ENCODE results near the gene CUBN. TPM values are rescaled to one million over a fixed set of nuclear protein-coding genes. Genes with fewer than 3 reads are reported as not detected.

CUBN gene
- total RNA-seq, 2 experiments from 2014 or later: 0.80 to 0.81 TPM

DNA sequence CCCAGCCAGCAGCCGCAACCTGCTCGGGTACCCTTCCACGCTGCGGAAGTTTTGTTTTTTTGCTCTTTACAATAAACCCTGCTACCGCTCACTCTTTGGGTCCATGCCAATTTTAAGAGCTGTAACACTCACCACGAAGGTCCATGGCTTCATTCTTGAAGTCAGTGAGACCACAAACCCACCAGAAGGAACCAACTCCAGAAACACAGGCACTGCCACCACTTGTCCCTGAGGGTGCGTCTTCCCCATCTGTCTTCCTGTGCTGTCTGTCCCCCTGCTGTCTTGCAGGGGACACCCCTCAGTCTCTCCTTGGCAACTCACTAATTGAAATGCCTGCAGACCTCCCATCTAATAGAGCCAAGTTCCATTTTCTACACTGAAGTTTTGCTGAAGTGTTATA lies 263.8 kb downstream of the CUBN start:
- Mint-ChIP-seq H3K4me3 (no peak overlapping the region), H3K36me3 (ENCODE audit: low read depth) (no peaks in the 10 kb centered on the region), H3K9me3 (no peaks in the 10 kb centered on the region), H3K27ac (no peak overlapping the region), H3K4me1 (no peaks in the 10 kb centered on the region), H3K27me3 (peaks cover 2% of the 10 kb centered on the region)
- DNase-seq: no peak
- ChIA-PET POLR2A (no interaction called here), CTCF (no interaction called here)

DNA sequence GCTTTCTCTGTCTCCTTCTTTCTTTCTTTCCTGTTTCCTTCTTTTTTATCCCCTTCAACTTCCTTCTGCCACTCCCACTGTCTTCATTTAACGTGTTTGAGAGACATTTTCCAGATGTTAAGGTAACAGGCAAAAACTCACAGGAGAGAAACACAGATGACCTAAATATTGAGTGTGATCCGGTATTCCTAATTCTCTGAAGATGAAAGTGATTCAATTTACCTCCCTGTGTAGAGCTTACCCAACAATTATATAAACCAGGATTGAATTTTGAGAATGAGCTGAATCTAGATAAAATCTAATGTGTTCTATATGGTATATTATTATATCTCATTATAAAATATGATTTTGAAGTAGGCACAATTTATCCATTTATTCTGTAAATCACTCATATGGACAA lies 265.8 kb downstream of the CUBN start:
- peaks cover 3% of the 10 kb centered on the region for H3K27me3 Mint-ChIP-seq
- no peaks in the 10 kb centered on the region for H3K4me1 Mint-ChIP-seq
- no peak for DNase-seq
- H3K4me3 Mint-ChIP-seq: no peak overlapping the region
- no peaks in the 10 kb centered on the region for H3K36me3 Mint-ChIP-seq (ENCODE audit: low read depth)
- ChIA-PET POLR2A (no interaction called here), CTCF (interaction anchor here (0.9 kb wide), 1 partner anchor 36 kb away, joined by 4 read pairs; no protein-coding TSS in a partner anchor)
- H3K9me3 Mint-ChIP-seq: no peaks in the 10 kb centered on the region
- H3K27ac Mint-ChIP-seq: no peak overlapping the region

DNA sequence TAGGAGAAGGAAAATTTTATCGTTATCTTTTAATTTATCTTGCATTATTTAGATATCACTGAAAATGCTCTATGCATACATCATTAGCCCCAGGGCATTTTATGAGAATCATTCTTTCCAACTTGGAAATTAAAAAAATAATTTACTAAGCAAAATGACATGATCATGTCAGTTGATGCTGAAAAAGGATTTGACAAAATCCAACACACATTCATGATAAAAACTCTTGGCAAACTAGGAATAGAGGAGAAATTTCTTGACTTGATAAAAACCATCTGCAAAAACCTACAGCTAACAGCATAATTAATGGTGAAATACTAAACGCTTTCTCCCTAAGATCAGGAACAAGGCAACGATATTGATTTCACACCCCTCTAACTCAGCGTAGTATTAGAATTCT lies 272.2 kb downstream of the CUBN start:
- no peaks in the 10 kb centered on the region for H3K9me3 Mint-ChIP-seq
- H3K27me3 Mint-ChIP-seq: peaks cover 5% of the 10 kb centered on the region
- ChIA-PET POLR2A (interaction anchor here (0.6 kb wide), 1 partner anchor 258 kb away, joined by 3 read pairs; no protein-coding TSS in a partner anchor), CTCF (interaction anchor here (1.8 kb wide), 1 partner anchor 399 kb away, joined by 5 read pairs; no protein-coding TSS in a partner anchor)
- H3K4me3 Mint-ChIP-seq: no peak overlapping the region
- no peaks in the 10 kb centered on the region for H3K36me3 Mint-ChIP-seq (ENCODE audit: low read depth)
- DNase-seq: no peak
- no peaks in the 10 kb centered on the region for H3K4me1 Mint-ChIP-seq
- no peak overlapping the region for H3K27ac Mint-ChIP-seq

DNA sequence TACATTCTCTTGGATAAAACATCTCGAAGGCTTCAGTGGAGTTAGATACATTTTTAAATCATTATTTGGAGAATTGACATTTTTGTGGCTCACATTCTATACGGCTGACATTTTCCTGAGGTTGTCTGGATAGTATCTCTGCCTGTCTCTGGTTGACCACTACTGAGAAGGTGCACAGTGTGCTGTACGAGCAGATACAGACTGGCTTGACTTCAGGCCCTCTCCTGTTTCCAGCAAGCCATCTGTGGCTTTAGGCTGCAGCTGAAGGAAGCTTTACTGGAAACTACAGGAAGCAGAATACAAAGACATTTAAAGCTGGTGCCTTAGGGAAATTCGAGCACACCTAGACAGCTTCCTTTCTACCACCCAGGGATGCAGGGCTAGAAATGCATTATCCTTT lies 273.0 kb downstream of the CUBN start:
- Mint-ChIP-seq H3K27me3 (peaks cover 6% of the 10 kb centered on the region), H3K27ac (no peak overlapping the region), H3K36me3 (ENCODE audit: low read depth) (no peaks in the 10 kb centered on the region), H3K4me1 (no peaks in the 10 kb centered on the region), H3K9me3 (no peaks in the 10 kb centered on the region), H3K4me3 (no peak overlapping the region)
- POLR2A ChIA-PET: interaction anchor here (0.6 kb wide), 1 partner anchor 259 kb away, joined by 3 read pairs; no protein-coding TSS in a partner anchor
- CTCF ChIA-PET: no interaction called here
- no peak for DNase-seq

DNA sequence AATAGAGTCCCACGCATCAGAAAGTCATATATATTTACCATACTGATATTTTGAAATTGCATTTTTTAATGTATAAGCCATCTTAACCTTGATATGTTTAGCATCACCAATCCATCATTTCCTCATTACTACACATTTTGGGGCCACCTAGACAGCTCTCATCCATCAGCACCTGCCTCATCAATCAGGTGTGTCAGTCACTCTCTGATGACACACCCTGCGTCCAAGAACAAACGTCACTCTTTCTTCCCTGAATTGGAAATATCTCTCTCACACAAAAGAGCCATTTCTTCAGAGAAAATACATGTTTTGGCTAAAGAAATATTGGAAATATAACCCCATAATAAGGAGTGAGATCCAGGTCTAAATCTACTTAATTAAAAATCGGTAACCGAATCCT lies 273.5 kb downstream of the CUBN start:
- Mint-ChIP-seq H3K27ac (no peak overlapping the region), H3K4me1 (no peaks in the 10 kb centered on the region), H3K27me3 (peaks cover 7% of the 10 kb centered on the region), H3K9me3 (no peaks in the 10 kb centered on the region), H3K4me3 (no peak overlapping the region), H3K36me3 (ENCODE audit: low read depth) (no peaks in the 10 kb centered on the region)
- DNase-seq: no peak
- CTCF ChIA-PET: interaction anchor here (1.1 kb wide), 1 partner anchor 401 kb away, joined by 4 read pairs; no protein-coding TSS in a partner anchor
- POLR2A ChIA-PET: no interaction called here

DNA sequence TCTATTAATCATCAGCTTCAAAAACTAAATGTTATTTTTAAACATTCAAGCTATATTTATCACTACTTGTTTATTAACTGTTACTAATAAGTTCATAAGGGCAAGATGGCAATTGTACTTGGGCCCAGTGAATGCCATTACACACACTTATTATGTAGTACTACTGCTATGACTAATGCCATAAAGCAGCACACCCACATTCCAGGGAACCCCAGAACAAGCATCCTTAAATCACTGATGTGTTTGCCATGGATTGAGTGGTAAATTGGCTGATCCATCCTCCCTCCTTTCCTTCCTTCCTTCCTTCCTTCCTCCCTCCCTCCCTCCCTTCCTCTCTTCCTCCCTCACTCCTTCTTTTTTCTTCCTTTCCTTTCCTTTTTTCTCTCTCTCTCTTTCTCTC lies 275.0 kb downstream of the CUBN start:
- no peak overlapping the region for H3K4me3 Mint-ChIP-seq
- no peaks in the 10 kb centered on the region for H3K4me1 Mint-ChIP-seq
- CTCF ChIA-PET: interaction anchor here (1.1 to 2.3 kb wide), 2 partner anchors 402 to 417 kb away, joined by 3 to 12 read pairs; no protein-coding TSS in a partner anchor
- no peaks in the 10 kb centered on the region for H3K9me3 Mint-ChIP-seq
- POLR2A ChIA-PET: no interaction called here
- H3K36me3 Mint-ChIP-seq (ENCODE audit: low read depth): no peaks in the 10 kb centered on the region
- DNase-seq: no peak
- peaks cover 4% of the 10 kb centered on the region for H3K27me3 Mint-ChIP-seq
- no peak overlapping the region for H3K27ac Mint-ChIP-seq

DNA sequence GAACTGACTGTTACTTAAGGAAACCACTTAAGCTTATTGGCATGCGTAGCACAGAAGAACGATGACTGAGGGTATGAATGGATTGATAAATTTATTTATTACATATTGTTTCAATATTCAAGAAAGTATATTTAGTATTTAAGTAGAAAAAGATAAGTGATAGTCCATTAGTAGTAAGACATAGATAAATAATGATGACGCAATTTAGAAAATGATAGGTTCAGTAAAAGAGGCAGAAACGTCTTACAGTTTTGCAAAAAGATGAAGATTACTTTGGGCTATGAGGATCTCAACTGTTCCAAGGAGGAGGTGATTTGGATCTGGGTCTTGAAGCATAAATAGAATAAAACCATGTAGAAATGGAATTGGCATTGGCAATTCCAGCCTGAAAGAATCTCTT lies 275.8 kb downstream of the CUBN start:
- CTCF ChIA-PET: interaction anchor here (1.0 to 2.3 kb wide), 4 partner anchors 12 to 418 kb away, joined by 3 to 12 read pairs (median 4); no protein-coding TSS in a partner anchor
- no peak for DNase-seq
- Mint-ChIP-seq H3K27ac (no peak overlapping the region), H3K27me3 (peaks cover 4% of the 10 kb centered on the region), H3K9me3 (no peaks in the 10 kb centered on the region), H3K36me3 (ENCODE audit: low read depth) (no peaks in the 10 kb centered on the region), H3K4me1 (no peaks in the 10 kb centered on the region), H3K4me3 (no peak overlapping the region)
- POLR2A ChIA-PET: no interaction called here

DNA sequence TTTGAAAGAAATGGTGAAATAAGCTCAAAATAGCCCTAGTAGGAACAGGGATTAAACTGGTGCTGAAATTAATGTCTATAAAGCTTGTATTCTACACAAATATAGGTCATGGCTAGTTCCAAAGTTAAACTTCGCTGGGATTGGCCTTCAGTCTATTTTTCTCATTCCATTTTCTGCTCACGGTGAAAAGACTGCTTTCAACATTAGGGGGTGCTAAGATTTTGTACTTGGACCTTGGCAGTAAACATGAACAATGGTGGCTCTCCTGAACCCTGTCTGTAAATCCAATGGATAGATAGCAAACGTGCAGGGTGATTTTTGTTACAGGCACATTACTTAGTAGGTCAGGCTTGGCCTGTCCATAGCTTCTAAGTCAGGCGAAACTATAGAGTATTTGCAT lies 276.4 kb downstream of the CUBN start:
- CTCF ChIA-PET: interaction anchor here (0.6 to 2.3 kb wide), 11 partner anchors 11 to 523 kb away, joined by 3 to 12 read pairs (median 4); no protein-coding TSS in a partner anchor
- Mint-ChIP-seq H3K9me3 (no peaks in the 10 kb centered on the region), H3K4me3 (no peak overlapping the region), H3K27ac (no peak overlapping the region), H3K4me1 (no peaks in the 10 kb centered on the region), H3K27me3 (peaks cover 4% of the 10 kb centered on the region), H3K36me3 (ENCODE audit: low read depth) (no peaks in the 10 kb centered on the region)
- no peak for DNase-seq
- POLR2A ChIA-PET: interaction anchor here (0.7 kb wide), 1 partner anchor 22 kb away, joined by 5 read pairs; no protein-coding TSS in a partner anchor

DNA sequence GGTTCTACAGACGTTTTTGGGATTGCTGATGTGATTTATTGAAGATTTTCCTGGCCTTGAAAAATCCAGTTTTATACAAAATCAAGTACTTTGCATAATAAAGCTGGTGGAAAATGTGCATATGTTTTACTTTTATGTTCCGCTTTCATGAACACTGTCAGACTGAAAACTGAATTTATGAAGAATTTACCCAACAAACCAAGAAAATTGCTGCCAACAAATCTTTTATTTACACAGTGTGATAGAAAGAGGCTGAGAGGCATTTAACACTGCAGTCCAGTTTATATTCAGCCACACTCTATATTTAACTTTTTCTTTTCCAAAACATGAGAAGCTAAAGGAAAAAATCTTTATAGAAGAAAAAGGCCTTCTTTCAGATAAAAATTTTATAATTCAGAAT lies 277.0 kb downstream of the CUBN start:
- H3K36me3 Mint-ChIP-seq (ENCODE audit: low read depth): no peaks in the 10 kb centered on the region
- no peak overlapping the region for H3K27ac Mint-ChIP-seq
- ChIA-PET POLR2A (interaction anchor here (0.7 kb wide), 1 partner anchor 22 kb away, joined by 5 read pairs; no protein-coding TSS in a partner anchor), CTCF (interaction anchor here (0.6 to 2.3 kb wide), 10 partner anchors 11 to 524 kb away, joined by 3 to 12 read pairs (median 4); no protein-coding TSS in a partner anchor)
- H3K9me3 Mint-ChIP-seq: no peaks in the 10 kb centered on the region
- no peaks in the 10 kb centered on the region for H3K4me1 Mint-ChIP-seq
- H3K27me3 Mint-ChIP-seq: peaks cover 4% of the 10 kb centered on the region
- no peak overlapping the region for H3K4me3 Mint-ChIP-seq
- DNase-seq: no peak

DNA sequence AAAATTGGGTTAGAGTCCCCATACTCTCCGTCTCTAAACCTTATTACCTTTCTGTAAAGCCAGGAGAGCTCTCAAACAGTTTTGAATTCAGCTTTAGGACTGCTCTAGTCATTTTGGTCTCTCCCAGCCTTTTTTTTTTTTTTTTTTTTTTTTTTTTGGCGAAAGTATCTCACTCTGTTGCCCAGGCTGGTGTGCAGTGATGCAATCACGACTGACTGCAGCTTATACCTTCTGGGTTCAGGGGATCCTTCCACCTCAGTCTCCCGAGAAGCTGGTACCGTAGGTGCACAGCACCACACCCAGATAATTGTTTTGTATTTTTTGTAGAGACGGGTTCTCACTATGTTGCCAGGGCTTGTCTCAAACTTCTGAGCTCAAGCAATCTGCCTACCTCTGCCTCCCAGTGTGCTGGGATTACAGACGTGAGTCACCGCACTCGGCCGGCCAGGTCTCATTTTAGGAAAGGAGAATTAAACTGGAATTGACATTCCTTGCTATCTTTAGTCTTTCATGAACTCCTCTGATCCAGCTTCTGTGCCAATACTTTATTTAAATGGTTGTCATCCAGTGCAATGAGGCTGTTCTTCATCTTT lies 281.0 kb downstream of the CUBN start:
- POLR2A ChIA-PET: no interaction called here
- DNase-seq: no peak
- H3K9me3 Mint-ChIP-seq: no peaks in the 10 kb centered on the region
- no peak overlapping the region for H3K27ac Mint-ChIP-seq
- CTCF ChIA-PET: interaction anchor here (0.6 to 1.9 kb wide), 3 partner anchors 400 to 408 kb away, joined by 3 to 4 read pairs (median 3); no protein-coding TSS in a partner anchor
- H3K36me3 Mint-ChIP-seq (ENCODE audit: low read depth): no peaks in the 10 kb centered on the region
- no peak overlapping the region for H3K4me3 Mint-ChIP-seq
- no peaks in the 10 kb centered on the region for H3K4me1 Mint-ChIP-seq
- peaks cover 4% of the 10 kb centered on the region for H3K27me3 Mint-ChIP-seq

DNA sequence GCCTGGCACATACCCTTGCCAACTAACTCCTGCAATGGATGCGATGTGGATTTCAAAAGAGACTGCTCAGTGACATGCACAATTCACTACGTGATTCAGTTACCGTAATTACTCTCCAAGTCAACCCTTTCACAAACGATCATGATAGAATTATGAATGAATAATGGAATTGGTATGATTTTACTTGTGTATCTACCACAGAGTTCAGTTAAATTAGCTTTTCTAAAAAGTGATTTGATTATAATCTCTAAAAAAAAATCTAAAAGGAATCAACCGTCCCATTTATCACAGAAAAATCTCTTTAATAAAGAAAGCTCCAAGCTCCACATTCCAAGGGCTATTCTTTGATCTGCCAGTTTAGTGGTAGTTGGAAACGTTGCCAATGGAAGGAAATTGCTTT lies 282.0 kb downstream of the CUBN start:
- Mint-ChIP-seq H3K4me3 (no peak overlapping the region), H3K4me1 (no peaks in the 10 kb centered on the region), H3K9me3 (no peaks in the 10 kb centered on the region), H3K27me3 (peaks cover 4% of the 10 kb centered on the region), H3K36me3 (ENCODE audit: low read depth) (no peaks in the 10 kb centered on the region), H3K27ac (no peak overlapping the region)
- POLR2A ChIA-PET: interaction anchor here (0.6 to 1.1 kb wide), 2 partner anchors 413 to 599 kb away, joined by 3 to 4 read pairs; no protein-coding TSS in a partner anchor
- CTCF ChIA-PET: interaction anchor here (0.7 to 1.1 kb wide), 3 partner anchors 353 to 409 kb away, joined by 3 read pairs; no protein-coding TSS in a partner anchor
- no peak for DNase-seq

DNA sequence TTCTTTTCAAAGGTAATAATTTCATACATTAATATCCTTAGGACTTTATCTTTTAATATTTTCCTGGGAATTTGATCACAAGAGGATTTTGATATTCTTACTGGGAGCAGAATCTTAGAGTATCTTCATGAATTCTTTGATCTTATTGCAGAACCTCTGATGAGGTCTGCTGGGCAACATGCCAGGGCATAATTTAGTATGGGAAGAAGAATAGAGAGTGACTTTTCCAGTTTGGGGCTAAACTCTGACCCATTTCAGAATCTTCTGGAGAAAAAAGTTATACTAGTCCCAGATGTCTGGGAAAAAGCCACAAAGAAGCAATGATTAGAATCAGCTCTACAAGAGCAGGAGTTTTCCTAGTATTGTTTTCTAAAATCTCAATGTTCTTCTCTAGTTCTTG lies 284.4 kb downstream of the CUBN start:
- H3K4me1 Mint-ChIP-seq: no peaks in the 10 kb centered on the region
- H3K27me3 Mint-ChIP-seq: peaks cover 6% of the 10 kb centered on the region
- H3K27ac Mint-ChIP-seq: no peak overlapping the region
- ChIA-PET CTCF (interaction anchor here (3.5 kb wide), 1 partner anchor 410 kb away, joined by 26 read pairs; no protein-coding TSS in a partner anchor), POLR2A (no interaction called here)
- no peaks in the 10 kb centered on the region for H3K9me3 Mint-ChIP-seq
- DNase-seq: no peak
- no peak overlapping the region for H3K4me3 Mint-ChIP-seq
- no peaks in the 10 kb centered on the region for H3K36me3 Mint-ChIP-seq (ENCODE audit: low read depth)

DNA sequence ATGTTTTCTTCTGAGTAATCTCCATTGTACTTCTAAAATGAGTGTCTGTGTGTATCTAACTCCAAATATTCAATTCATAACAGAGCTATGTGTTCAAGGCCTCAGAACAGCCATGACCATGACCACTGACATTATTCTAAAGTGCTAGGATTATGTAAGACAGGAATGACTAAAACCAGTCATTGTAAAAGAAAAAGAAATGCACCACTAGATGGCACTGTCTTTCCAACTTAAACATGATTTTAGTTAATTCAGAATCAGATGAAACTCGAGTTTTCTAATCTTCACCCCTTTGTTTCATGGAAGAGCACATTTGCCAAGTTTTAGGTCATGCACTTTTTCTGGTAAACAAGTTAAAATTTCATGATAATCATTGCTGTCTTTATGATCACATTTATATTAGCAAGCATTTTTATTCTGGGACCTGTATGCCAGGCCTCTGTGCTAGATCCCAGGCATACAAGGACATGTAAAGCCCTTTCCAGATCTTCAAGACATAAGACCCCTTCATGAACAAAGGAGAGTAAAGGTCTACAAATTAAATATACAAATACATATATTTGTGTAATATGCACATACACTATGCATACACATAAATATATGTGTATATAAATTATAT lies 286.2 kb downstream of the CUBN start:
- ChIA-PET POLR2A (no interaction called here), CTCF (interaction anchor here (0.7 to 3.5 kb wide), 6 partner anchors 10 to 533 kb away, joined by 3 to 26 read pairs (median 3); no protein-coding TSS in a partner anchor)
- H3K4me3 Mint-ChIP-seq: no peak overlapping the region
- H3K36me3 Mint-ChIP-seq (ENCODE audit: low read depth): no peaks in the 10 kb centered on the region
- no peaks in the 10 kb centered on the region for H3K4me1 Mint-ChIP-seq
- no peak for DNase-seq
- H3K27ac Mint-ChIP-seq: no peak overlapping the region
- peaks cover 6% of the 10 kb centered on the region for H3K27me3 Mint-ChIP-seq
- H3K9me3 Mint-ChIP-seq: no peaks in the 10 kb centered on the region
